Fibroblast of the conjunctiva (primary cell): ENCODE results near the gene COPE.

Source experiments
- DNase-seq: peaks from one replicate; pipeline ENCODE4 v3.0.0-alpha.2; 2010; ENCODE audit warnings: low read depth

COPE gene

DNA sequence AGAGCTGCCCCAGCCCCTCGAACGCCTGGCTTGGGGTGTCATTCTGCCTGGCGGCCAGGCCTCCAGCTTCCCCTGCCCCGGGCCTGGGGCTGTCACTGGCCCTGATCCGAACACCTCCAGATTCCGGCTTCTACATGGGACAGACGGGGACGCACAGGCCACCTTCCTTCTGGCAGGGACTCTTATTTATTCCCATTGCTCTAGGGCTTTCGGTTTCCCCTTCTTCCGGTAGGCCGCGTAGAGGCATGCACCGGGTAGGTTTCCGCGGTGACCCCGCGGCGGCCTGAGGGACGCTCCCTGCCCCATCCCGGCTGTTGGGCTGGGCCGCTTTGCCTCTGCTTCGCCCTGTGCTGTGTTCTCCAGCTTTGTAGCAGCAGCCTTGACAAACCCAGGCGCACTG is 51.4 kb downstream of the COPE start:
- DNase-seq = no peak

DNA sequence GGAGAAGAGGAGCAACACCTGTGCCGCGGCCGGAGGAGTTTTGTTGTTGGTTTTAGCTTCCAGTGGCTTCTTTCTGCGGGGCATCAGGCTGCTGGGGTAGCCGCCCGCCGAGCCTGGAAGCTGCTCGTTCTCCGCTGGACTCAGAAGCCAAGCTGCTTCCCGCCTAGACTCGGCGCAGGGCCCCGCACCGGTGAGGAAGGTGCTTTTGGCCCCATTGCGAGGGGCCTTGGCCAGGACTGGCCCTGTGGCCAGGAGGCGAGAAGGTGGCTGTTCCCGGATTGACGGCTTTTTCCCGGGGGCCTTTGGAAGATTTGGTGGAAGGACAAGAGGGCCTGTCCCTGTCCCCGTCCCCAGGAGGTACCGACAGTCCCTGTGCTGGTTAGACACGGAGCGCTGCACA is 52.0 kb downstream of the COPE start:
- DNase-seq = no peak

DNA sequence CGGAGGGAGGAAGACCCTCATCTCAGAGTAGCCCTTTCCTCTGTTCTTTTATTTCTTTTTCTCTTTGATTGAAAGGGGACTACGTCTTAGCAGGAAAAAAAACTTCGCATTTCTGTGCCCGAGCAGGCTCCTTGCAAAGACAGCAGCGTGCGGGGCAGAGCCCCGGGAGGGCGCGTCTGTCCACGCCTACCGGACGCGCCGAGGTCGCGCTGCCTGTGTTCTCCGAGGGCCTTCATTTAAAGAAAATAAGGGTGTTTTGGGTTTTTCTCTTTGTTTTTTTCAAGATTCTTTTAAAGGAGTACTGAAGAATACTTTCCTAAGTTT is 52.4 kb downstream of the COPE start:
- DNase-seq = no peak

DNA sequence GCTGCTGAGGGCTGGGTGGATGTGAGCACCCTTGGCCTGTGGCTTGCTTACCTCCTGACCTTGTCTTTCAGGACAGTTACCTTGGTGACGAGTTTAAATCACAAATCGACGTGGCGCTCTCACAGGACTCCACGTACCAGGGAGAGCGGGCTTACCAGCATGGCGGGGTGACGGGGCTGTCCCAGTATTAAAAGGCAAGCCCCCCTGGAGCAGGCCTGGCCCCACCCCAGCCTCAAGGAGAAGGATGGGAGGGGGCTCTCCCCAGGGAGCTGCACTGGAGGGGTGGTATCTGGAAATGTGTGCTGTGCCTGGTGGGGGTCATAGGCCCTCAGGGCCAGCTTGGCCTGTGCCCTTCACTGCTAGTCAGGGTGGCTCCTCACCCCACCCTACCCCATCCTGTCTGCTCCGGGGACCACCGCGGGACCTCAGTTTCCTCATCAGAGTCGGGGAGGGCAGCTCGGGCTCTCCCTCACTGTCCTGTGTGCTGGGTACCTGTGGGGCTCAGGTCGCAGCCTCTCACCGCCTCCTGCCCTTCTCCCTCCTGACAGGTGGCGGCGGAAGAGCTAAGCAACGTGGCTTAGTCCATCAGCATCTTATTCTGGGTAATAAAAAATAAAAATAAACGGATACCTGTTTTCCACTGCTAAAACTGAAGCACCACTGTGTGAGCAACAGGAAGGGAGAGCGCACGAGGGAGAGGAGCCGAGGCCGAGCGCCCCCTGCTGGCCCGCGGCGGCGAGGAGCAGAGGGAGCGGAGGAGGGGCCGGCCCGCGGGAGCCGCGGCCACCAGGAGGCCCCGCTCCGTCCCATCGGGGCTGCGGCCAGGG is 53.0 kb downstream of the COPE start:
- no peak for DNase-seq

DNA sequence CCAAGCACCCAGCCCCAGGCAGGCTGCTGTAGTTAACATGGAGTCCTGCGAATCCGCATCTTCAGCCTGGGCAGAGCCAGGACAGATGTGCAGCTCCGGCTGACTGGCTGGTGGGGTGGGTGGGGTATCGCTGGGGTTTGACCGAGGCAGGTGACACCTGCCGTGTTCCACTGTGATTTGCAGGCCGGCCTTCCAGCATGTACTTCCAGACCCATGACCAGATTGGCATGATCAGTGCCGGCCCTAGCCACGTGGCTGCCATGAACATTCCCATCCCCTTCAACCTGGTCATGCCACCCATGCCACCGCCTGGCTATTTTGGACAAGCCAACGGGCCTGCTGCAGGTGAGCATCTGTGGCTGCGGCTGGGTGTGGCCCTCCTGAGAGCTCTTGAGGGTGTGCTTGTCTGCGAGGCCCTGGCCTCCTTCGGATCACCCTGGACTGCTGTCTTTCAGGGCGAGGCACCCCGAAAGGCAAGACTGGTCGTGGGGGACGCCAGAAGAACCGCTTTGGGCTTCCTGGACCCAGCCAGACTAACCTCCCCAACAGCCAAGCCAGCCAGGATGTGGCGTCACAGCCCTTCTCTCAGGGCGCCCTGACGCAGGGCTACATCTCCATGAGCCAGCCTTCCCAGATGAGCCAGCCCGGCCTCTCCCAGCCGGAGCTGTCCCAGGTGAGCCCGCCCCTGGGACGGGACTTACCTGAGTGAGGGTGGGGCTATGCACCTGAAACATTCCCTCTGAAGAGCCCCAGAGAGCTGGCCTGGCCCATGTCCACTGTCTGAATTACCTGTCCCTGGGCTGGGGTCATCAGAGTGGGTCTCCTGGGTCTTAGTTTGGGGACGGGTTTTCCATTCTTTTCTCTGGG is 53.8 kb downstream of the COPE start:
- no peak for DNase-seq

DNA sequence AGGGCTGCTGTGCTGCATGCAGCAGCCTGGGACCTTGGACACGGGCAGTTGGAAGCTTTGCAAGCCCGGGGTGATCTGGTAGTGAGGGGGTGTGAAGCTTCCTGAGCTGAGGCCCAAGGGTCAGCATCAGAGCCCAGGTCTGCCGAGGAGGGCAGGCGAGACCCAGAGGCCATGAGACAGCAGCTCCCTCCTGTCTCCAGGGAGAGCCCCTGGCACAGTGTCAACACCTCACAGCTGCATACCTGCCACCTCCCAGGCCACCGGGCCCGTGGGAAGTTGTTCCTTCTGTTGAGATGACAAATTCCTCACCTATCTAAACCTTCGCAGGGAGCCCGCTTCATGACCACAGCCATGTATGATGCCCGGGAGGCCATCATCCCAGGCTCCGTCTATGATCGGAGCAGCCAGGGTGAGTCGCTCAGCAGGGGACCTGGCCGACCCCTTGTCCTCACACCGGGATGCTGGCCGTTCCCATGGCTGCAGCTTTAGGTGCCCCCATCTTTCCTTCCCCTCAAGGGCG is 55.3 kb downstream of the COPE start:
- DNase-seq = no peak

DNA sequence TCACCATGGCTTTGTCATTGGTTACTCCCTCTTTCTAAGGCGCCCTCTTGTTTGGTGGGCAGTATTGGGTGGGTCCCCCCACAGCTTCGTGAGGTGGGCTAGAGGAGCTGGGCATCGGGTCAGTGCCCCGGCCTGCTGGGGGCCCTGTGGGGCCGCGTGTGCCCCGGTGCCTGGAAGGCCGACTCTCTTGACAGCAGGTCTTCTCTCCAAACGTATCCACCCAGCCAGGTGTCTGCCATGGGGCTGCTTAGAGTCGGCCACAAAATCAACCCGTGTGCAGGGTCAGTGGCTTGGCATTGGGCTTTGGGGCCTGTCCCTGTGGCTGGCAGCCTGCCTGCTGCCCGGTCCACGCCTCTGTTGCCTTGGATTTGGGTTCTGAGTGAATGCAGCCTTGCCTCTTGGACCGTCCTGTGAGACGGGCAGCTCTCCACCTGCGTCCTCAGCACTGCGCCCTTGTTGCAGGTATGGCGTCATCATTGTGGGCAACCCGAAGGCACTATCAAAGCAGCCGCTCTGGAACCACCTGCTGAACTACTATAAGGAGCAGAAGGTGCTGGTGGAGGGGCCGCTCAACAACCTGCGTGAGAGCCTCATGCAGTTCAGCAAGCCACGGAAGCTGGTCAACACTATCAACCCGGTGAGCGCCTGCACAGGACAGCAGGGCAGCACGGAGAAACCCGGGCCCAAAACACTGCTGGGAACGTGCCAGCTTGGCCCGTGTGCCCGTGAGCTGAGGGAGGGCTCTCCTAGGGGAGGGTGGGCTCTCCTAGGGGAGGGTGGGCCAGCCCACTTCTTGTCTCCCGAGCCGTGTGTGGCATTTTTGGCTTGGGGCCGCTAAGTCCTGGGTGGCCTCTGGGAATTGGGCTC is 56.0 kb downstream of the COPE start:
- no peak for DNase-seq

DNA sequence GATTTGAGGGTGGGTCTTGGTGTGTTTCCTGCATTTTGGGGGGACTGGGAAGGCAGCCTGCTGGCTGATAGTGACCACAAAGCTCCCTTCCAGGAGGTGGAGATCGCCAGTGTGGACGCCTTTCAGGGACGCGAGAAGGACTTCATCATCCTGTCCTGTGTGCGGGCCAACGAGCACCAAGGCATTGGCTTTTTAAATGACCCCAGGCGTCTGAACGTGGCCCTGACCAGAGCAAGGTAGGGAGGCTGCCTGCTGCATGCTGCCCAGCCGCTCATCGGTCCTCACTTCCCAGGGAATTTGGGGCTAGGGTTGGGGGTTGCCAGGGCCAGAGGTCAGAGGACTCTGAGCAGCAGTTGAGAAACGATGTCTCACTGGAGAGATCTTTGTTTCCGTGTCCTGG is 57.3 kb downstream of the COPE start:
- no peak for DNase-seq

DNA sequence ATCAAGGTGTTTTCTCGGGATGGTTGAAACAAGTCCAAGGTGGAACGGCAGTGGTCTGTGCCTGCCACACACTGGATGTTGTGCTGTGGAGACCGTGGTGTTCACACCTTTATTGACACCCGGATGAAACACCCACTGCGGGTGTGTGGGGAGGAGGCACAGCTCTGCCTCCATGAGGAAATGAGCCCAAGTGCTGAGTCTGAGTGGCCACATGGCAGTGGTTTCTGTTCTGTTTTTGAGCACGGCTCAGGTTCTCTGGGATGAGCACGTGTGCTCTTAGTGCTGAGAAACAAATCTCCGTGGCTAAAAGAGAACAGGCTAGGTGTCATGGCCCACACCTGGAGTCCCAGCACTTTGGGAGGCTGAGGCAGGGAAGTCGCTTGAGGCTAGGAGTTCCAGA is 58.0 kb downstream of the COPE start:
- no peak for DNase-seq

DNA sequence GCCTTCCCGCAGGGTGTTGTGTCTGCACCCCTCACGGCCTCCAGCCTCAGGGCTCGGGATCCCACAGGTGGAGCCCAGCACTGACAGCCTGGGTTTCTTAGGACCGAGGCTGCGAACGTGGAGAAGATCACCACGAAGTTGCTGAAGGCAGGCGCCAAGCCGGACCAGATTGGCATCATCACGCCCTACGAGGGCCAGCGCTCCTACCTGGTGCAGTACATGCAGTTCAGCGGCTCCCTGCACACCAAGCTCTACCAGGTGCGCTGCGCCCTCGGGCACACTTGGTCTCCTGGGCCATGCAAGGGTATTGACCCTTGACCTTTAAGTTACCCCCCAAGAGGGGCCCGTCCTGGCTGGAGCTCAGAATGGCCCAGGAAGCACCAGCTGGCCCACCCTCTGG is 58.5 kb downstream of the COPE start:
- DNase-seq = no peak

DNA sequence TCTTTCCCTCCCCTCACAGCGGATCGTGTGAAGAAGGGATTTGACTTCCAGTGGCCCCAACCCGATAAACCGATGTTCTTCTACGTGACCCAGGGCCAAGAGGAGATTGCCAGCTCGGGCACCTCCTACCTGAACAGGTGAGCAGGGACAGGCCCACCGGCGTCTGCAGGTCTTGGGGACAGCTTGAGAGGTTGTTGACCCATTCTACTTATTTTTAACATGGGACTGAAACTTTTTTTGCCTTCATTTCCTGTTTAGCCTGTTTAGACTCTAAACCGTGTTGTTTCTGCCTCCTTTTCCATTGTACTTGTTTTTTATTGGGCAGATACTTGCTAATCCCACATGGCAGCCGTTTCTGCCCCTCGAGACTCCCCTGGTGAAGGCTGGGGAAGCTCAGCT is 58.9 kb downstream of the COPE start:
- no peak for DNase-seq

DNA sequence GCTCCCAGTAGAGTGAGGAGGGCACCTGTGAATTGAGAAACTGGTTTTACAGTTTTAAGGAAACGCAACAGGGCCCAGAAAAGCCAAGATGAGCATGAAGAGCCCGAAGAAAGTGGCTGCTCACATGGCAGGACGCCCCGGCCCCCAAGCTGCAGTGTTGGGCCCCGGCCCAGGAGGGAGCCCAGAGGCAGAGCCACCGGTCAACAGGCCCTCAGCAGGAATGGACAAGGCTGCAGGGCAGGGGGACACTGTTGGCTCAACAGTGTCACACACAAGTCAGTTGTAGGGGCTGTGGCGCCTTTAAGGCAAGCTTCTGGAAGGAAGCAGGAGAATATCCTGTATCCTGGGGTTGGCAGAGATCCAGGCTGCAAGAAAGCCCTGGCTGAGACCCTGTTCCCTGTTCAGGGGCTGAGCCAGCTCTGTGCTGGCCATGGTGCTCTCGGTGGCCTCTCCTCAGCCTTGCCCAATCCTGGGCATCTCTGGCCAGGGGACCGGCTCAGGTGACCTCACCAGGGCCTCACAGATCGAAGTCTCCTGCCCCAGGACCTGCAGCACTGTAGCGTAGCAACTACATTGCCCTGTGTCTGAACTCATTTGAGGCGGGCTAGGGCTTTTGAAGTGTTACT is 59.4 kb downstream of the COPE start:
- no peak for DNase-seq

DNA sequence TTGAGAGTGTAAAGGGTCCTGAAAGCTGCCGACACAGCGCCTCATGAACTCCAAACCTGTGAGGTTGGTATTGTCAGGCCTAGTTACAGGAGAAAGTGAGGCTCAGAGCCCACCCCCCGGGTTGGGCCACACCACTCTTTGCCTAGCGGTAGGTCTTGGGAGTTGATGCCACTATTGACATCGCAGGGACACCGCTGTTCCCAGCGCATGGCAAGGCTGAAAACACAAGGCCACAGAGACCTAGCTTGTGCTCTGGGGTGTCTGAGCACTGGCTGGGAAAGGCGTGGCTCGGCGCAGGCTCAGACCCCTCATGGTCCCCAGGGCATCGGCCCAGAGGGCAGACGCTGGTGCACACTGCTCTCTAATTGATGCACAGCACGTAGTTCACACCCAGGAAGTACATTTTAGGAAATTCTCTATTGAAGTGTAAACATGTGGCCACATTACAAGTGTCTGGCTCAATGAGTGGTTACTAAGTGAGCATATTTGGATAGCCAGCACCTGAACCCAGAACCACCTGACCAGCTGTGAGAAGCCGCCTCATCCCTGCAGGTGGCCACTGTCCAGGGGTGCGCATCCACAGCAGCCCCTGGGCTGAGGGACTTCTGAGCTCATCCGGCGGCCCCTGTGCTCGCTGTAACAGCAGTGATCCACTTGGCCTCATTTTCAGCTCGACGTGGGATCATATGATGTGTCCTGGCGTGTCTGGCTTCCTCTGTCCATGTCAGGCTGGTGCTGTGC is 60.1 kb downstream of the COPE start:
- no peak for DNase-seq

DNA sequence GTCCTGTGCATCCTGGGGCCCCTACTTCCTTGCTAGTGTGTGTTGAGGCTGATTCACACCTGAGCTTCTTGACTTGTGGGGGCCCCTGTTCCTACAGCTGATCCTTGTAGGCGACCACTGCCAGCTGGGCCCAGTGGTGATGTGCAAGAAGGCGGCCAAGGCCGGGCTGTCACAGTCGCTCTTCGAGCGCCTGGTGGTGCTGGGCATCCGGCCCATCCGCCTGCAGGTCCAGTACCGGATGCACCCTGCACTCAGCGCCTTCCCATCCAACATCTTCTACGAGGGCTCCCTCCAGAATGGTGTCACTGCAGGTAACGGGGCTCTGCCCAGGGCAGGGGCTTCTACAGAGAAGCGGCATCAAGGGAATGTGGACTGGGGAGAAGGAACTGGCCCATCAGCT is 62.0 kb downstream of the COPE start:
- no peak for DNase-seq

DNA sequence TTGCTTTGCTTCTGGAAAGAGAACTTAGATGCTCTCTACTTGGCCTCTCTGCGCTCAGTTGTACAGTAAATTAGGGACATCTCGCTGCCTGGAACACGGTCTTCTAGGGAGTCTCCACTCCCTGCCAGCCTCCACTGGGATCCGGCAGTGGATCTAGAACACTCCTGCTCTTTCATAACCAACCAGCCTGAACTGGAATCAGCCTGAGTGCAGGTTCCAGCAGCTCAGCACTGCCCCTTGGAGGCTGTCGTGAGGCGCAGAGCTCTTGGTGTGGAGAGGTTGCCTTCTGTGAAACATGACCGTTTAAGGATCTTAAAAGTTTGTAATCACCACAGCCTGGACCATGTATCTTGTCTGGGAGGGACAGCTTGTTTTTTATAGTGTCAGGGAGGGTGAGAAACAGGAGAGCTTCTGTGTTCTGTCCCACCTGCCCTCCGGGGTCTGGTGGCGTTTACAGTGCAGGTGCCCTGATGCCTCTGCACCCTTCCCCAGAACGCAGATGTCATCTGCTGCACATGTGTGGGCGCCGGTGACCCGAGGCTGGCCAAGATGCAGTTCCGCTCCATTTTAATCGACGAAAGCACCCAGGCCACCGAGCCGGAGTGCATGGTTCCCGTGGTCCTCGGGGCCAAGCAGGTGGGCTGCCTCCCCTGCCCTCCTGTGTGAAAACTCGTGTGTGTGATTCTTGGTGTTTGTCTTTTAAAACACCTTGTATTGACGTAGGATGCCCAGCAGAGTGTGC is 62.6 kb downstream of the COPE start:
- peak; percentile 56 for DNase-seq

DNA sequence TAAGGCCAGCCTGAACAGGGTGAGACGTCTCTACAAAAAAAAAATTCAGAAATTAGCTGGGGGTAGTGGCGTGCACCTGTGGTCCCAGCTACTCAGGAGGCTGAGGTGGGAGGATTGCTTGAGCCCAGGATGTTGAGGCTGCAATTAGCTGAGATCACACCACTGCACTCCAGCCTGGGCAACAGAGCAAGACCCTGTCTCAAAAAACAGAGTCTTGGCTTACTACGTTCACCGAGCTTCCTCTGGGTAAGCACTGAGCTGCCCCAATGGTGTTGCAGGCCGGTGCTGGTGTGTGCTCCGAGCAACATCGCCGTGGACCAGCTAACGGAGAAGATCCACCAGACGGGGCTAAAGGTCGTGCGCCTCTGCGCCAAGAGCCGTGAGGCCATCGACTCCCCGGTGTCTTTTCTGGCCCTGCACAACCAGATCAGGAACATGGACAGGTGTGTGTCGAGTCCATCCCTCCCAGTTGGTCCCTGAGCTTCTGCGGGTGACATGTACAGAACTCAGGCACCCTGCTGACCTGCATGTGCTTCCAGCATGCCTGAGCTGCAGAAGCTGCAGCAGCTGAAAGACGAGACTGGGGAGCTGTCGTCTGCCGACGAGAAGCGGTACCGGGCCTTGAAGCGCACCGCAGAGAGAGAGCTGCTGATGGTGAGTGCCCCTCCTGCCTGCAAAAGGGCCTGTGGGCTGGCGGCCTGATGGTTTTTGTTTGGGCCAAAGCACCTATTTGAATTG is 63.4 kb downstream of the COPE start:
- no peak for DNase-seq

DNA sequence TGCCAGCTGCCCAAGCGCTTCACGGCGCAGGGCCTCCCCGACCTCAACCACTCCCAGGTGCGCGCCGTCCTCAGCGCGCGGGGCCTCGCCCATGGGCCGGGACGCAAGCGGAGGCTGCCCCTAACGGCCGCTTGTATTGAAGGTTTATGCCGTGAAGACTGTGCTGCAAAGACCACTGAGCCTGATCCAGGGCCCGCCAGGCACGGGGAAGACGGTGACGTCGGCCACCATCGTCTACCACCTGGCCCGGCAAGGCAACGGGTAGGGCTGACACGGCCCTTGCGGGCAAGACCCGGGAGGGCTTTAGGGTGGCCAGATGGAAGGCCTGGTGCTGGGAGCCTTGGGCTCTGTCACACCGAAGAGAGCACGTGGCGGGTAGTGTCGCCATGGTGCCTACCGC is 64.2 kb downstream of the COPE start:
- no peak for DNase-seq

DNA sequence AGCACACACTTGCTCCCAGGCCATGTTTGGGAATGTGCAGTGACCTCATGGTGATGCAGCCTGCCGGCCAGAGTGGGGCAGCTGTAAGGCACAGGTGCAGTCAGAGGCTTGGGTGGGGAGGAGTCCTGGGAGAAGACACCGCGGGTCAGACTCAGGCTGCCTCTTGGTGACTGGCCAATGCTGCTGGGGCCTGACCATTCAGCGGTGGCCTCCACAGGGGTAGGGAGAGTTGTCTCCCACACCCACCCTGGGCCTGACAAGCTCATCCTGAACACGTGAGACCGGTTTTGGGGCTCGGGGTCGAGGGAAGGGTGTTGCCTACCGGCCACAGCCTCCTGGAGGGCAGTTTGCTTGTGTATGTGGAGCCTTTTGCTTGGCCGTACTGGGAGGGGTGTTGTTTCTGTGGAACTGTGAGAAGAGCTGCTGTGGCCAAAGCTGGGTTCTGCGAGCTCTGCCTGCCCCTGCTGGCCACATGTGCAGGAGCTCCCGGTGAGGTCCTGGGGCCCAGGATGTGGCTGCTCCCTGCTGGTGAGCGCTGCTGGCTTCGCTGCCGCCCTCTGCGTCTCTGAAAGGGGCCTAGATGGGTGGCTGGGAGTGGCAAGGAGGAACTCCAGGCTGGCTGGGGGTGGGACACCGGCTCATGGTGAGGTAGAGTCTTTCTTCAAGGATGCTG is 65.3 kb downstream of the COPE start:
- DNase-seq = no peak

DNA sequence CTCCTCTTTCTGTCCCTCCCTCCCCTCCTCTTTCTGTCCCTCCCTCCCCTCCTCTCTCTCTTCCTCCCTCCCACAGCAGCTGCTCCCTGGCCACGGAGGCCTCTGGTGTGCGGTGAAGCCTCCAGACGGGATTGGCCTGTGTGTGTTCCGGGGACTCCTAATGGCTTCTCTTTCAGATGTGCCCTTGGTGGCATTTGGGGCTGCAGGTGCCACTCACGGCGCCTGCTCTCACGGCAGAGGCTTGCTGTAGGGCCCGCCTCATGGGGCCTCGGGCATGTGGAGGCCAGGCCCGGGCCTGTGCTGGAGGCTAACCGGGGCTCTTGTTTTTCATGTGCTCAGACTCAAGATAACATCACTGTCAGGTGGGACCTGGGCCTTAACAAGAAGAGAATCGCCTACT is 66.5 kb downstream of the COPE start:
- DNase-seq = no peak
